SU-DHL-6 (cell line): ENCODE data around the gene CCDC85B.

Experiments used
- H2AFZ ChIP-seq: fragments of 200-600 bp; sonication (generic); 2 replicates; pipeline ENCODE4 v1.6.1; 2014; ENCODE audit warnings: low read depth, mild to moderate bottlenecking, moderate library complexity, mixed read lengths, antibody characterized with exemption, low read length; ENCODE audit not compliant: severe bottlenecking
- H3F3A ChIP-seq: fragments of 200-600 bp; shearing (Covaris generic); 2 replicates; pipeline ENCODE4 v1.6.0; 2016; ENCODE audit warnings: antibody characterized with exemption, mild to moderate bottlenecking; ENCODE audit not compliant: insufficient read depth
- H3K27ac ChIP-seq: fragments of 200-600 bp; sonication (generic); 2 replicates; pipeline ENCODE4 v1.5.1; 2016; ENCODE audit warnings: low read depth, mild to moderate bottlenecking, low read length, moderate library complexity, mixed read lengths
- H3K27me3 ChIP-seq: fragments of 200-600 bp; sonication (generic), shearing (Covaris generic); 2 replicates; pipeline ENCODE4 v1.6.0; 2014; ENCODE audit warnings: mild to moderate bottlenecking, low read length
- H3K36me3 ChIP-seq: fragments of 200-600 bp; sonication (generic); 2 replicates; pipeline ENCODE4 v1.6.1; 2014; ENCODE audit warnings: mild to moderate bottlenecking, low read length, mixed read lengths
- H3K4me2 ChIP-seq: fragments of 300-600, 200-600 bp; shearing (Covaris generic), sonication (generic); 2 replicates; pipeline ENCODE4 v1.6.0; 2014; ENCODE audit warnings: low read length, low read depth, mild to moderate bottlenecking; ENCODE audit not compliant: poor library complexity, severe bottlenecking
- H3K4me3 ChIP-seq: fragments of 200-600 bp; sonication (generic); 2 replicates; pipeline ENCODE4 v1.5.1; 2014; ENCODE audit warnings: antibody characterized with exemption, low read length, mild to moderate bottlenecking, mixed read lengths; ENCODE audit not compliant: insufficient read depth, poor library complexity, severe bottlenecking
- H3K79me2 ChIP-seq: fragments of 200-600 bp; sonication (generic); 2 replicates; pipeline ENCODE4 v1.6.1; 2014; ENCODE audit warnings: mild to moderate bottlenecking, low read length, moderate library complexity; ENCODE audit not compliant: insufficient read depth
- H3K9ac ChIP-seq: fragments of 200-600 bp; sonication (generic); 2 replicates; pipeline ENCODE4 v1.7.0; 2014; ENCODE audit warnings: mild to moderate bottlenecking, low read length
- H3K9me2 ChIP-seq: fragments of 200-600 bp; sonication (generic); replicated peaks from 2 replicates; pipeline ENCODE4 v1.6.1; 2014; ENCODE audit warnings: low read length; ENCODE audit not compliant: insufficient read depth
- H3K9me3 ChIP-seq: fragments of 200-600 bp; sonication (generic); 2 replicates; pipeline ENCODE4 v1.6.1; 2014; ENCODE audit warnings: low read length, mixed read lengths; ENCODE audit not compliant: insufficient read depth
- H4K20me1 ChIP-seq: fragments of 200-600 bp; sonication (generic); 2 replicates; pipeline ENCODE4 v1.6.1; 2014; ENCODE audit warnings: low read depth, mild to moderate bottlenecking, antibody characterized with exemption, low read length, moderate library complexity, mixed read lengths
- EZH2phosphoT487 ChIP-seq: fragments of 200-600 bp; sonication (generic), shearing (Covaris generic); conservative IDR thresholded peaks from 2 replicates; pipeline ENCODE4 v1.6.1; 2018; ENCODE audit warnings: mild to moderate bottlenecking, antibody characterized with exemption, low read length, moderate library complexity, mixed read lengths
- TF ChIP-seq, protein P1 (sequence below): fragments of 200-600 bp; sonication (generic); IDR thresholded peaks from one replicate; pipeline ENCODE4 v1.5.1; 2017; ENCODE audit warnings: antibody characterized with exemption, mild to moderate bottlenecking, low read length, moderate library complexity; ENCODE audit not compliant: insufficient read depth, poor library complexity, severe bottlenecking

CCDC85B gene

DNA sequence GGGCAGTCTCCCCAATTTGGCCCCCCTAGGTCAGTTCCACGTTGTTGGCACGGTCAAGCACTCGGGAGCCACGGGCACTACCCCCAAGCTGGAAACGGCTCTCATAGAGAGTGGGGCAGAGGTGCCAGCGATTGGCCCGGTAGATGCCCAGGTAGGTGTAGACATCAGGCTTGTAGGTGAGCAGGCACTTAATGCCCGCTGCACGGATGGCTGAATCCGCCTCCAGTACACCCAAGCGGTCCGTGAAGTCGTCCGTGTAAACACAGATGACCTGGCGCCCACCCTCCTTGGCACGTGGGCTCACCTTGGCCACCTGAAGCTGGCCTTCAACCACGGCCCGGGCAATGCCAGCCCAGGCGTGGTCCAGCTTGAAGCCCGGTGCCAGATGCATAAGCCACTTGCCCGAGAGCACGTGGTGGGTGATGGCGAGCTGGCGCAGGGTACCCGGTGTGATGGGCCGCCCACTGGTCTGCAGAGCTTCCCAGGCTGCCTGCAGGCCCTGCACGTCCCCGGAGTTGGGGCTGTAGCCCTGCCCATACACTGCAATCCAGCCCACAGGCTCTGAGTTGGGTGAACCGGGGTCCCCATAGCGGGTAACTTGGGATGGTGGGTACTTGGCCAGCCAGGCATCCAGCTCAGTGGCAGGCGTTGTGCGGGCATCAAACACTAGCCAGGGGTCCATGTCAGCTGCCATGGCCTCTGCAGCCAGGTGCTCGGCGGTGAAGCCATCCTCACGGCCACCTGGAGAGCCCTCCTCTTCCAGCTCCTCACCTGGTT is 27.1 kb downstream of the CCDC85B start:
- Histone ChIP-seq H3K27me3 (no peaks in the 10 kb centered on the region), H3K79me2 (no peaks in the 10 kb centered on the region), H3K4me3 (peak overlapping the region; percentile 73), H2AFZ (no peak overlapping the region), H3K27ac (no peak overlapping the region), H3K4me2 (peak overlapping the region; percentile 87), H3K9me3 (no peaks in the 10 kb centered on the region), H3K9me2 (no peaks in the 10 kb centered on the region), H3K9ac (peak overlapping the region; percentile 76; the same call in 1 of the 2 replicates), H3F3A (no peaks in the 10 kb centered on the region), H3K36me3 (no peaks in the 10 kb centered on the region), H4K20me1 (no peaks in the 10 kb centered on the region)
- TF ChIP-seq, protein P1, sequence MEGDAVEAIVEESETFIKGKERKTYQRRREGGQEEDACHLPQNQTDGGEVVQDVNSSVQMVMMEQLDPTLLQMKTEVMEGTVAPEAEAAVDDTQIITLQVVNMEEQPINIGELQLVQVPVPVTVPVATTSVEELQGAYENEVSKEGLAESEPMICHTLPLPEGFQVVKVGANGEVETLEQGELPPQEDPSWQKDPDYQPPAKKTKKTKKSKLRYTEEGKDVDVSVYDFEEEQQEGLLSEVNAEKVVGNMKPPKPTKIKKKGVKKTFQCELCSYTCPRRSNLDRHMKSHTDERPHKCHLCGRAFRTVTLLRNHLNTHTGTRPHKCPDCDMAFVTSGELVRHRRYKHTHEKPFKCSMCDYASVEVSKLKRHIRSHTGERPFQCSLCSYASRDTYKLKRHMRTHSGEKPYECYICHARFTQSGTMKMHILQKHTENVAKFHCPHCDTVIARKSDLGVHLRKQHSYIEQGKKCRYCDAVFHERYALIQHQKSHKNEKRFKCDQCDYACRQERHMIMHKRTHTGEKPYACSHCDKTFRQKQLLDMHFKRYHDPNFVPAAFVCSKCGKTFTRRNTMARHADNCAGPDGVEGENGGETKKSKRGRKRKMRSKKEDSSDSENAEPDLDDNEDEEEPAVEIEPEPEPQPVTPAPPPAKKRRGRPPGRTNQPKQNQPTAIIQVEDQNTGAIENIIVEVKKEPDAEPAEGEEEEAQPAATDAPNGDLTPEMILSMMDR: no peak
- TF ChIP-seq EZH2phosphoT487: no peak

DNA sequence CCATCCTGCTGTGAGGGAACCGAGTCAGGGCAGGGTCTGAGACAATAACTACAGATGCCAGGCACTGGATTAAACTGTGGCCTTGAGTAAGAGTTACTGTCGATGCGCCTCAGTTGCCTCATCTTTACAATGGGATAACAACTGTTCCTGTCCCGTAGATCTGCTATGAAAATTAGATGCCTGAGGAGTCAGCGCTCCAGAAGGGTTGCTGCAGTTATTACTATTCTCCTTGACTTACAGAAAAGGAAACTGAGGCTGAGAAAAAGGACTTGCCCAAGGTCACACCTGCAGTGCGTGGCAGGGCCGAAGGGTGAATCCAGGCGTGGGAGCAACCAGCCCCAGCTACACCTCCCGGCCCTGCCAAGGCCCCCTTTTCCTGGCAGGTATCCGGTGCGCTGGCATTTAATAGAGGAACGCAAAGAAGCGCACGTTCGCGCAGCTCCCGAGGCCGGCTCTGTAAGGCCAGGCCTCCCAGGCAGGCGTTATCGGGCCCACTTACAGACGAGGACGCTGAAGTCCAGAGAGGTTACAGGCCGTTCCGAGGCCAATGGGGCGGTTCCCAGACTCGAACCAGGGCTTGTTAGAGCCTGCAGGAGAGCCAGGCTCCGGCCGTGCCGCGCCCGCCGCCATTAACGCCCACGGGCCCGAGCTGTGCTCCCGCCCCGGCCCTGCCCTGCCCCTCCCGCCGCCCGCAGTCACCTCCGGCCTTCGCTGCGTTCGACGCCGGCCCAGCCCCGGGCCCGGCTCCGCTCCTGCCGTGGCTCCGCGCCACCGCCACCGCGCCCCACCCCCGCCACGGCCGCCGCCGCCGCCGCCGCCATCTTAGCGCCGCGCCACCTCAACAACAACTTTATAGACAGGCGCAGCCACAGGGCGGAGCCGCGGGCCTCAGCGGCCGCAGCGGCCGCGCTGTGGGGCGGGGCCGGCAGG is 28.0 kb downstream of the CCDC85B start, which contains the start of gene C11orf68:
C11orf68 (minus strand) TSS at position 852 of the 930 bp plus-strand sequence; CDS start at position 821, 31 bp downstream.
- Histone ChIP-seq H3K4me3 (peak within 1 kb of the TSS; percentile 84), H3K9me2 (no peaks in the 10 kb centered on the region), H3K4me2 (peak within 1 kb of the TSS; percentile 87), H2AFZ (peak within 1 kb of the TSS; percentile 99), H3K9me3 (no peaks in the 10 kb centered on the region), H3F3A (no peaks in the 10 kb centered on the region), H3K79me2 (no peaks in the 10 kb centered on the region), H4K20me1 (no peaks in the 10 kb centered on the region), H3K27me3 (no peaks in the 10 kb centered on the region), H3K9ac (peak within 1 kb of the TSS; percentile 76), H3K36me3 (no peaks in the 10 kb centered on the region), H3K27ac (peak within 1 kb of the TSS; percentile 38; the same call in 1 of the 2 replicates)
- TF ChIP-seq EZH2phosphoT487: no peak
- TF ChIP-seq, protein P1: no peak

GRCh38 chr11:65919141-65919572 is 28.7 kb downstream of the CCDC85B start, which contains the start of gene DRAP1:
Gene DRAP1, plus strand, starts transcription at chr11:65919426. Its CDS starts 76 bp downstream, at chr11:65919502.
- H3K9me2 ChIP-seq: no peaks in the 10 kb centered on the region
- no peaks in the 10 kb centered on the region for H4K20me1 ChIP-seq
- no peaks in the 10 kb centered on the region for H3F3A ChIP-seq
- peak within 1 kb of the TSS; percentile 84 for H3K4me3 ChIP-seq
- H3K4me2 ChIP-seq: peak within 1 kb of the TSS; percentile 87
- H3K27me3 ChIP-seq: no peaks in the 10 kb centered on the region
- H2AFZ ChIP-seq: peak within 1 kb of the TSS; percentile 99
- H3K9me3 ChIP-seq: no peaks in the 10 kb centered on the region
- H3K27ac ChIP-seq: peak within 1 kb of the TSS; percentile 38; the same call in 1 of the 2 replicates
- H3K36me3 ChIP-seq: no peaks in the 10 kb centered on the region
- no peak for TF ChIP-seq EZH2phosphoT487
- TF ChIP-seq, protein P1: no peak
- H3K79me2 ChIP-seq: no peaks in the 10 kb centered on the region
- H3K9ac ChIP-seq: peak within 1 kb of the TSS; percentile 76
